HG03196 (cell line): ENCODE results near the gene RIPOR1.

ENCODE experiments used
- ATAC-seq: cut with Tn5 transposase; IDR thresholded peaks from one replicate; pipeline ENCODE4 v1.9.1; 2021; ENCODE audit not compliant: unreplicated experiment

RIPOR1 gene

GRCh38 chr16:67537636-67538591, 9.3 kb downstream of the RIPOR1 start:
- peak; percentile 37 for ATAC-seq

GRCh38 chr16:67538666-67539101, 10.1 kb downstream of the RIPOR1 start:
- ATAC-seq, result no peak

- no peak for ATAC-seq
Measured at GRCh38 chr16:67539271-67539670, 10.6 kb downstream of the RIPOR1 start.

- ATAC-seq, result no peak
Measured at GRCh38 chr16:67539691-67540635, 11.3 kb downstream of the RIPOR1 start.

GRCh38 chr16:67540756-67541155, 12.1 kb downstream of the RIPOR1 start:
- ATAC-seq, result no peak

GRCh38 chr16:67541391-67542263, 13.0 kb downstream of the RIPOR1 start:
- no peak for ATAC-seq

- ATAC-seq, result no peak
Measured at GRCh38 chr16:67542464-67542863, 13.8 kb downstream of the RIPOR1 start.

- no peak for ATAC-seq
Measured at GRCh38 chr16:67543036-67543435, 14.4 kb downstream of the RIPOR1 start.

GRCh38 chr16:67543582-67543981, 15.0 kb downstream of the RIPOR1 start:
- ATAC-seq, result no peak

GRCh38 chr16:67544329-67544841, 15.8 kb downstream of the RIPOR1 start:
- ATAC-seq, result no peak

- ATAC-seq, result no peak
Measured at GRCh38 chr16:67544844-67545664, 16.4 kb downstream of the RIPOR1 start.

GRCh38 chr16:67545665-67546024, 17.0 kb downstream of the RIPOR1 start:
- ATAC-seq, result no peak

GRCh38 chr16:67546091-67546501, 17.5 kb downstream of the RIPOR1 start:
- no peak for ATAC-seq

- ATAC-seq, result no peak
Measured at GRCh38 chr16:67546761-67547422, 18.3 kb downstream of the RIPOR1 start.

GRCh38 chr16:67547423-67548264, 19.0 kb downstream of the RIPOR1 start:
- no peak for ATAC-seq

GRCh38 chr16:67548265-67549126, 19.9 kb downstream of the RIPOR1 start:
- ATAC-seq, result no peak

GRCh38 chr16:67549240-67549639, 20.6 kb downstream of the RIPOR1 start:
- no peak for ATAC-seq
